Mucosa of gallbladder (tissue), 1 donor: ENCODE results near the gene SNAPC4. TPM values are rescaled to one million over a fixed set of nuclear protein-coding genes. Genes with fewer than 3 reads are reported as not detected.

ENCODE experiments used
- DNase-seq: peaks from one replicate; pipeline ENCODE4 v3.0.0-alpha.2; 2020; ENCODE audit warnings: low spot score
- total RNA-seq: library from RNA; stranded (reverse); gene quantifications from one replicate; pipeline ENCODE4 v1.2.1, GENCODE V29; 2021
- donor health status: DM: no; HTN: no; CAD: no.

The SNAPC4 gene, protein sequence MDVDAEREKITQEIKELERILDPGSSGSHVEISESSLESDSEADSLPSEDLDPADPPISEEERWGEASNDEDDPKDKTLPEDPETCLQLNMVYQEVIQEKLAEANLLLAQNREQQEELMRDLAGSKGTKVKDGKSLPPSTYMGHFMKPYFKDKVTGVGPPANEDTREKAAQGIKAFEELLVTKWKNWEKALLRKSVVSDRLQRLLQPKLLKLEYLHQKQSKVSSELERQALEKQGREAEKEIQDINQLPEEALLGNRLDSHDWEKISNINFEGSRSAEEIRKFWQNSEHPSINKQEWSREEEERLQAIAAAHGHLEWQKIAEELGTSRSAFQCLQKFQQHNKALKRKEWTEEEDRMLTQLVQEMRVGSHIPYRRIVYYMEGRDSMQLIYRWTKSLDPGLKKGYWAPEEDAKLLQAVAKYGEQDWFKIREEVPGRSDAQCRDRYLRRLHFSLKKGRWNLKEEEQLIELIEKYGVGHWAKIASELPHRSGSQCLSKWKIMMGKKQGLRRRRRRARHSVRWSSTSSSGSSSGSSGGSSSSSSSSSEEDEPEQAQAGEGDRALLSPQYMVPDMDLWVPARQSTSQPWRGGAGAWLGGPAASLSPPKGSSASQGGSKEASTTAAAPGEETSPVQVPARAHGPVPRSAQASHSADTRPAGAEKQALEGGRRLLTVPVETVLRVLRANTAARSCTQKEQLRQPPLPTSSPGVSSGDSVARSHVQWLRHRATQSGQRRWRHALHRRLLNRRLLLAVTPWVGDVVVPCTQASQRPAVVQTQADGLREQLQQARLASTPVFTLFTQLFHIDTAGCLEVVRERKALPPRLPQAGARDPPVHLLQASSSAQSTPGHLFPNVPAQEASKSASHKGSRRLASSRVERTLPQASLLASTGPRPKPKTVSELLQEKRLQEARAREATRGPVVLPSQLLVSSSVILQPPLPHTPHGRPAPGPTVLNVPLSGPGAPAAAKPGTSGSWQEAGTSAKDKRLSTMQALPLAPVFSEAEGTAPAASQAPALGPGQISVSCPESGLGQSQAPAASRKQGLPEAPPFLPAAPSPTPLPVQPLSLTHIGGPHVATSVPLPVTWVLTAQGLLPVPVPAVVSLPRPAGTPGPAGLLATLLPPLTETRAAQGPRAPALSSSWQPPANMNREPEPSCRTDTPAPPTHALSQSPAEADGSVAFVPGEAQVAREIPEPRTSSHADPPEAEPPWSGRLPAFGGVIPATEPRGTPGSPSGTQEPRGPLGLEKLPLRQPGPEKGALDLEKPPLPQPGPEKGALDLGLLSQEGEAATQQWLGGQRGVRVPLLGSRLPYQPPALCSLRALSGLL (N-terminal part only)
- 9.1 TPM for total RNA-seq

DNA sequence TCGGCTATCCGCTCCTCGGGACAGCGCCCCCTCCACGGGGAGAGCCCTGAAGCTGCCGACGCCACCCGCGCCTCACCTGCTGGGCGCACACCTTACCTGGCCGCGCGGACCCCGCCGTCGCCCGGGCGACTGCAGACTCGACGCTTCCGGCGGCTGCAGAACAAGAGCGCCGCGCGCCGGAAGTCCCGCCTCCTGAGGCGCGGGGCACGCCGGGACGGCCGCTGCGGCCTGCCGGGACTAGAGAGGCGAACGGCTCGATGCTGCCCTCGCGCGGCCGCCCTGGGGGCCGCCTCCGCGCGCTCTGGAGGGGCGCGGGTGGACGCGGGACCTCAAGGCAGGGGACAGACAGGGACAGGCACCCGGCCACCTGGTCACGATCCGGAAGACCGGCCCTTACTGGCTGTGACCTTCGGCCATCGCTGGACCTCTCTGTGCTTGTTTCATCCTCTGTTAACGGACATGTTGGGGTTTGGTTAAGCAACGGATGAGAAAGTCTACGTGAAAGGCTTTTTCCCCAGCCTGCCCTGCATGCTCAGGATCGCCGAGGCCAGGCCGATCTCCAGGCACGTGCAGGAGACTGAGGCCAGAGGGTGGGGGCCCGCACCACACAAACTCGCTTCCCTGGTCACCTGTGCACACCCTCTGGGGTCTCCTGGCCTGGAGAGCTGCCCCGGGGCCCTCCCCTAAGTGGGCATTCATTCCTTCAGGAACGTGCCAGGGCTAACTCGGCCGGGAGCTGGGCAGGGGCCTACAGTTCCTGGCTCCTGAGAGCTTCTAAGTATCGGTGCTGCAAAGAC is at the start of gene SNAPC4:
SNAPC4 (minus strand) TSS at position 133 of the 797 bp plus-strand sequence. CDS start 1,742 bp downstream, outside the sequence.
- DNase-seq: peak; percentile 88

DNA sequence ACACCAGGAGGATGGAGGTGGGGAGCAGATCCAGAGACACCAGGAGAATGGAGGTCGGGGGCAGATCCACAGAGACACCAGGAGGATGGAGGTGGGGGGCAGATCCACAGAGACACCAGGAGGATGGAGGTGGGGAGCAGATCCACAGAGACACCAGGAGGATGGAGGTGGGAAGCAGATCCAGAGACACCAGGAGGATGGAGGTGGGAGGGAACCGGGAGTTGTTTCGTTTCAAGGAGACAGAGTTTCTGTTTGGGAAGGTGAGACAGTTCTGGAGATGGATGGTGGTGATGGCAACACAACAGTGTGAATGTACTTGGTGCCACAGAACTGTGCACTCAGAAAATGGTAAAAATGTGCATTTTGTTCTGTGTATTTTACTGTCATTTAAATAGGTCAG is 48.7 kb upstream of the SNAPC4 start:
- DNase-seq: no peak

DNA sequence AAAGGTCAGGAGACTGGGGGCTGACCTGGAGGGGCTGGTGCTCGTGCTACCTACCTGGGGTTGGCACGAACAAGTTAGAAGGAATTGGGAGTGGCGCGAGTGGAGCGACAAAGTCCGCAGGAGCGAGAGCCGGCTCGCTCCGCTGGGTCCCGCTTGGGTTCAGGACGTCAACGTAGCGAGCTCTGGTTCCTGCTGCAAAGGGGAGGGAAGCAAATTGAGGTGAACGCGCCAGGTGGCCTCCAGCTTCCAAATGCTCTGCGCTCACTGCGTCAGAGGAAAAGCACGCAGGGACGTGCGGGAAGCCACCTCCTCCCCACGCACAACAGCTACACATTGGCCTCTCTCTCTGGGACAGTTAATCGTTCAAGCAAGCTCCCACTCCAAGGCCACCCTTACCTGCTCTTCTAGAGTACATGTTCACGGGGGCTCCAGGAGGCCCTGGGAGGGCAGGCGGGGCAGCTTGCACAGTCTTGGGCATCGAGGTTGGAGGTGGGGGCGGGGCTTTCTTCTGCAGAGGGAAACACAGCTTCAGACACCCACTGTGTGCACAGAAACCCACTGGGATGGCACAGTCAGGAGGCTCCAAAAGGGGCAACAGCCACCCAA is 47.3 kb upstream of the SNAPC4 start:
- DNase-seq: no peak

DNA sequence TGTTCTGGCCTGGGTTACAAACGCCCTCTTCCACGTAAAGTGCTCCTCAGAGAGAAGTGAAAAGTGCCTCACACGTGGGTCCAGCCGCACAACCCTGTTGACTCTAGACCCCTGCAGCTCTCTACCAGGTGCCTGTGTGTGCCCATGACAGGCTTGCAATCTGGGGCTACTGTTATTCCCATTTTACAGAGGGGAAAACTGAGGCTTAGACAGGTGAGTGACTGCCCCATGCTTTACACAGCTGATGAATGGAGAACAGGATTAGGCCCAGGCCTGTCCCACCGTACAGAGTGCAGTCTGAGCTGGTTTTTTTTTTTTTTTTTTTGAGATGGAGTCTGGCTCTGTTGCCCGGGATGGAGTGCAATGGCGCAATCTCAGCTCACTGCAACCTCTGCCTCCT is 45.8 kb upstream of the SNAPC4 start:
- no peak for DNase-seq

DNA sequence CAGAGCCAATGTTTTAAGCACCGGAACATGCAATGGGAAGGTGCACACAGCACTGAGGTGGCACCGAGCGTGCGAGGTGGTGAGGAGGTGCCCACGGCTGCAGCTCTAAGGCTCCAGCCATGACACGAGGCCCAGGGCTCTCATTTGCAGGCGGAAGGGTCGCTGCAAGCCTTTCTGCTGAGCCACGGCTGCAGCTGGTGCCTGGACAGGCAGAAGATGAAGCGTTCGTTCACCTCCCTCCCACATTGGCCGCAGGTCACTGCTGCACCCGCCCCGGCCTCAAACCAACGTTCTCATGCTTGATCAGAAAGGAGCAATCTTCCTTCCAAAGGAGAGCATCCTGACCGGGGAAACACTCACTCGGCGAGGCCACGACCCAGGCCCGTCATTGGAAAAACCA is 44.1 kb upstream of the SNAPC4 start:
- no peak for DNase-seq

DNA sequence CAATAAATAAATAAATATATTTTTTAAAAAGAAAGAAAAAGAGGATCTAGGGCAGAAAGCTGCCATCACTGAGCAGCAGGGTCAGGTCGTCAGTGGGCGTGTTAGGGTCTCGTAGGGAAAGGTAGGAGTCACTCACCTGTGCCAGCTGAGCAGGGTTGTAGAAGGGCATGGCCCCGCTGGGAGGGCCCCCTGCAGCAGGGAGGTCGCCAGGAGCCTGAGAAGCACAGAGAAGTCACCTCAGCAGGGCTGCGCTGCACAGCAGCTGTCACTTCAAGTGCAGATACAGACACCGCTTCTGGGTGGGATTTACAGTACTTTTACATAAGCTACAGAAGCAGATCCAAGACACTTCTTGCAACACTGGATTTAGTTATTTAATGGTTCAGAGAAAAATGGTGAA is 43.7 kb upstream of the SNAPC4 start:
- DNase-seq: no peak

DNA sequence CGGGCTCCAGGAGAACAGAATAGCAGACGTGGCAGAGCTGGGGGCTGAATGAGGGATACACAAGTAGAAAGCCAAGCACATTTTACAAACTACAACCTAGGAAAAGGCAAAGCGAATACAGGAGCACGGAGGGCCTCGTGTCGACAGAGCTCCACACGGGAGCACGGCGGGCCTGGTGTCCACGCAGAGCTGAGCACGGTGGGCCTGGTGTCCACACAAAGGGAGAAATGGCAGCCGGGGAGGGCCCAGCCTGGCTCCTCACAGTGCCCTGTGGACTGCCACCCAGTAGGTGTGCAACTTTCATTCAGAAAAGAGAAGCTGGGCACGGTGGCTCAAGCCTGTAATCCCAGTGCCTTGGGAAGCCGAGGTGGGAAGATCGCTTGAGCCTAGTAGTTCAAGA is 43.1 kb upstream of the SNAPC4 start:
- no peak for DNase-seq

DNA sequence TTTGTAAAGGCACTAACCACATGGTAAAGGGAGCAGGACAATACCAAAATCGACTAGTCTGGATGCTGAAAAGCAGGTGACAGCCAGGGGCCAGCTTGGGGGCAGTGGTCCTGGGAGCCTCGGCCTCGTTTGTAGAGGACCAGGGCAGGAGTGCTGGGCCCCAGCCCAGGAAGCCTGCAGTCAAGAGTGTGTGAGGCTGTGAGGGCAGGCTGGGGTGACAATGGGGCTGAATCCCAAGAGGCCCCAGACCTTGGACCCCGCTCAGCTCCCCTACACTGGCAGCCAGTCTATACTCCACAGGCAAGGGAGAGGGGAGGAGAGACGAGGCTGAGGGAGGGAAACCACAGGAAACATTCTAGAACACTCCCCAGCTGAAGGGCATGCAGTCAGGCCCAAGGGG is 42.3 kb upstream of the SNAPC4 start:
- no peak for DNase-seq

DNA sequence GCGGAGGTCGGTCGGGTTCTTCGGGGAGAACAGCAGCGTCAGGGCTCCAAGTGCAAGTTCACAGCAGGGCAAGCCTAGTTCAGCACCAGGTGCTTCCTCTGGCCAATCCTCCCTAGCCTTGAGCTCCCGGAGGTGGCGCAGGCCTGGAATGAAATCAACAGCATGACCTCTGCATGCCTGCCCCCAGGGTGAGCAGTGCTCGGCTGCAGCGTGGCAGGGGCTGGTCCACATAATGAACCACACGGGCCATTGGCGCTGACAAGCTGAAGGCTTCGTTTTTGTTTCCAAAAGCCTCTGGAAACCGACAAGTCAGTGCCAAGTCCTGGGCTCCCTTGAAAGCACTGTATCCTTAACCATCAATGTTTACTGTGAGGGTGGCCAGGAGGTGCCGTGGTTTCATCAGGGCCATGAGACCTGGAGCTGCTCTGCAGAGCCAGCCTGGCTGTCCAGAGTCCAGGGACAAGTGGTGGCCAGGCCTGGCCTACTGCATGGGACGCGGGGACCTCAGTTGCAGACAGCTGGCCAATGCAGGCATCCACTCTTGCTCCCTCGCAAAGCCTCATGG is 41.8 kb upstream of the SNAPC4 start:
- DNase-seq: no peak

DNA sequence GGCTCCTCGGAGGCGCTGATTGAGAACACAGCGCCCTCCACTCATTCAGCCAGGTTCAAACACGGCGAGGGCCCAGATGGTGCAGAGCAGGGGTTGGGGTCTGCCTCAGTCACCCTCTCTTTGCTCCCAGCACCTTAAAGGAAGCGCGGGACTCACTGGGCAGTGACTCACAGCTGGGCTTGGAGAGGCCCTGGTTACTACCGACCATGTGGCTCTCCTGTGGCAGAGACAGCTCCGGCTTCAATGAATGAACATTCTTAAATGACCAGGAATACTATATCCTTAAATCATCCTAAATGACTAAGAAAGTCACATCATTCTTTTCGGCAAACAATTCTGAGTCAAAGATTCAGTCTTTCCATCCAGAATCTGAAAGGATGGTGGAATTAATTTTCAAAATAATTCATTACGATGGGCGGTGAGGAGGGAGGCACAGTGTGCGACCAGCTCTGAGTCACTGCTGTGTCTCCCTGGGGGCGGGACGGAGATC is 41.3 kb upstream of the SNAPC4 start:
- DNase-seq: no peak

DNA sequence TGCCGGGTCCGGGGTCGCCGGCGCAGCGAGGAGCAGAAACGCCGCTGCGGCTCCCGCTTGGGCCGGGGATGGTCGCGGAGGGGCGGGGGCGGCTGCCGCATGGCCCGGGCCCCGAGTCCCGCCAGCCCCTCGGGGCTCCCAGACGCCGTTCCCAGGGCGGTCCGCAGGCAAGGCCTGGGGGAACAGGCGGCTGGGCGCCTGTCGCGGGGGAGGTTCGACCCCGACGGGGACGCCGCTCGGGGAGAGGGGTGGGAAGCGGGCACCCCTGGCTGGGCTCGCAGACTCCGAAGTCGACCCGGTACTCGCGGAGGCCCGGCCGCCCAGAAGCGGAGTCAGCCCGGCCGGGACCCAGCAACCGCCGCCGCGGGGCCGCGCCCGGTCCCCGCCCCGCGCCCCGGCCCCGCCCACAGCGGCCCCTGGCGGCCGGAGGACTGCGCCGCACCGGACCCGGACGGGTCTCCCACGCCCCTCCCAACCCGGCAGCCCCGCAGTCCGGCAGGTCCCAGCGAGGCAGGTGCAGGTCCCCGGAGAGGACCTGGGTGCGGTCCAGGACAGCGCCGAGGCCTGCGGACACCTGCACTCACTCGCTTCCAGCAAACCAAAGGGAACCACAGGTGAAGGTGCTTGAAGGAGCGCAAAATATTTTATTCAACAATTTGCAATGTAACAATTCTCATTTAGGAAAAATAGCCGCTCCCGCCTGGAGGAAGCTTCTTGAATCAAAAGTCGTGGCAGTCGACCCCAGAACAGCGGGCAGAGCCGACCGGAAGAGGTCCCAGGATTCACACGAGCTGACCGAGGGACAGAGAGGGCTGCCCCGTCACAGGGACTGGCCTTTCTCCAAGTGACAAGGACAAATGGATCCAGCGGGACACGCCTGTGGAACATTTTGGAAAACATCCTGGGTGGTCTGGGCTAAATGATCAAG is 39.8 kb upstream of the SNAPC4 start, which contains the start of gene INPP5E:
INPP5E (minus strand) TSS at position 365 of the 928 bp plus-strand sequence. CDS start 426 bp downstream, outside the sequence.
- peak; percentile 63 for DNase-seq

DNA sequence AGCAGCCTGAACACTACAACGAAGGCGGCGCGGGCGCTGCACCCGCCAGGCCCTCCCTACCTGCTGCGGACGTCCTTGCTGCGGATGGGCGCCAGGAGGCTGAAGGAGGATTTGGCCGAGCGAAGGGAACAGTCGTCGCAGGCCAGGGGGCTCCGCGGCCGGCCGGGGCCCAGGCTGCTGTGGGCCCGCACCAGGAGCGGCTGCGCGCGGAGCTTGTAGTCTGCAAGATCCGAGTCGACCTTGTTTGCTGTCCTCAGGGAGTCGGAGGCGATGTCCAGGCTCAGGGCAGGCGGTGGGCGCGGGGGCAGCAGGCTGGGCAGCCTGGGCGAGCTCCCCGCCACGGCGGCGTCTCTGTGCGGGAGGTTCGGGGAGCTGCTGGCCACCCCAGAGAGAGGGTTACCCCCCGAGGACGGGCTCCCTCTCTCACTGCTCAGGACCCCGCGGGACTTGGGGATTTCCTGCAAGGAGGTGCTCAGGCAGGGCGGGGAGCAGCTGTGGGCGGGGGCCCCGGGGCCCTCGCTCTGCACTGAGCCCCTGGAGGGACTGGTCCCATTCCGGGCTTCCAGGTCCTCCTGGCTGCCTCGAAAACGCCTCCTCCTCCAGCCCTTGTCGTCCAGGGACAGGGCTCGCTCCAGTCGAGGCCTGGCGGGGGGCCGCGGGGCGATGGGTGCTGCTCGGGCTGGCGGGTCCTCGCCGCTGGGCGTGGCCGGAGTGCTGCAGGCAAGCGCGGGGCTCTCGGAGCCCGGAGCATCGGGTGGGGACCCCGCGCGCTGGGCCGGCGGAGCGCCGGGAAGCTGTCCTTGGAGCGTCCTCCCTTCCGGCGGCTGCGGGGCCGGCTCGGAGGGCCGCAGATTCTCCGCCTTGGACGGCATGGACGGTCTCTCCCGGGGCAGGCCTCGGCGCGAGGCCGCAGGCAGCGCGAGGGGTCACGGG is 38.8 kb upstream of the SNAPC4 start:
- DNase-seq: no peak

DNA sequence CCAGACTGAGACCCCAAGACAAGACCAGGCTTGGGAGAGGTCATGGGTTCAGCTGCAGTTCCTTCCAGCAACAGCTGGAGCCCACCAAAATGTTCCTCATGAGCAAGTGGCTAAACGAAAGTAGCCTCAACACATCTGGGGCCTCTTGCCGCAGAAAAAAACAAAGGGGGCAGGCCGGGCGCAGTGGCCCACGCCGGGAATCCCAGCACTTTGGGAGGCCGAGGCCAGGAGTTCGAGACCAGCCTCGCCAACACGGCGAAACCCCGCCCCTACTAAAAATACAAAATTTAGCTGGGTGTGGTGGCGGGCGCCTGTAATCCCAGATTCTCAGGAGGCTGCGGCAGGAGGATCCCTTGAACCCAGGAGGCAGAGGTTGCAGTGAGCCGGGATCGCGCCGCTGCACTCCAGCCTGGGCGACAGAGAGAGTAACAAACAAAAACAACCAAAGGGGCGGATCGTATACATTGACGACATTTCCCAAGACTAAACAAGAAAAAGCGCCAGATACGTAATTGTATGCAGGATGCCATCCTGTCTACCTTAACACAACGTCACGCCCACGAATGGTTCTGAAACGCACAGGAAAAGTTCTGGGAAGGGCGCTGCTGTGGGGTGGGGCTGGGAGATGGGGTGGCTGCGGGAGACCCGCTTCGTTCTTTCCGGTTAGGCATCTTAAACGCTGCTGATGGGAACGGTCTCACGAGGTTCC is 38.0 kb upstream of the SNAPC4 start:
- no peak for DNase-seq

DNA sequence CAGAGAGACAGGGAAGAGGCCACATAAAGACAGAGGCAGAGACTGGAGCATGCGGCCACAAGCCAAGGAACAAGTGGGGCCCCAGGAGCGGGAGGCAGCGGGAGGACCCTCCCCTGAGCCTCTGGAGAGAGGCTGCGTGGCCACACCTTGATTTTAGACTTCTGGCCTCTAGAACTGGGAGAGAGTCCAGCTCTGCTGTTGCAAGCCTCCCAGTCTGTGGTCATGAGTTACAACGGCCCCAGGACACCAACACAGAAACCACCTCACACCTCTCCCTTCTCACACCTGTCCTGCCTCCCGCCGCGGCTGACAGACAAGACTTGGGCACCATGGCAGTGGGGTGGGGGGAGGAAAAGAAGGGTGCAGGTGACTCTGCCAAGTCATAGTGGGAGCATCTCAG is 37.5 kb upstream of the SNAPC4 start:
- DNase-seq: no peak

DNA sequence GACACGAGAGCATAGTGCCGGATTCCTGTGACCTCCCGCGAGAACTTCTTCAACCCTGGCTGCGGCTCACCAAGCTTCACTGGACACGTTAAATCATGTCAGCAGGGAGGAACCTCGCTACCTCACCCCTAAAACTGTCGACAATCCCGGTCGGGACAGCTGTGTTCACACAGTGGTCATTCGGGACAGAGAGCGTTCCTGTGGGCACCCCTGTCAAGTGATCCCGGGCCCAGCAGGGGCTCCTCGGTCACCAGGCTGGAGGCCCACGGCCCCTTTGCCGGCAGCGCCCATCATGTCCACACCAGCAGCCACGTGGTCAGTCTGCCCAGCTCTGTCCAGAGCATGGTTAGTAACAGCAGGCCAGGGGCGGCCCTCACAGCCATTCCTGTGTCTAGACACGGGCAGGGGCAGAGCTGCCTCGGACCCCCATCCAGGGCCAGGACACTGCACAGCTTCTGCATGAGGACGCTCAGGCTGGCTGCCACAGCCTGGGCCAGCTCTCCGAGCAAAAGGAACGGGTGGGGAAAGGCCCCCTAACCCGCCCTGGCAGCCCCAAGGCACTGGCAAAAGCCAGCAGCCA is 36.2 kb upstream of the SNAPC4 start:
- DNase-seq: no peak

DNA sequence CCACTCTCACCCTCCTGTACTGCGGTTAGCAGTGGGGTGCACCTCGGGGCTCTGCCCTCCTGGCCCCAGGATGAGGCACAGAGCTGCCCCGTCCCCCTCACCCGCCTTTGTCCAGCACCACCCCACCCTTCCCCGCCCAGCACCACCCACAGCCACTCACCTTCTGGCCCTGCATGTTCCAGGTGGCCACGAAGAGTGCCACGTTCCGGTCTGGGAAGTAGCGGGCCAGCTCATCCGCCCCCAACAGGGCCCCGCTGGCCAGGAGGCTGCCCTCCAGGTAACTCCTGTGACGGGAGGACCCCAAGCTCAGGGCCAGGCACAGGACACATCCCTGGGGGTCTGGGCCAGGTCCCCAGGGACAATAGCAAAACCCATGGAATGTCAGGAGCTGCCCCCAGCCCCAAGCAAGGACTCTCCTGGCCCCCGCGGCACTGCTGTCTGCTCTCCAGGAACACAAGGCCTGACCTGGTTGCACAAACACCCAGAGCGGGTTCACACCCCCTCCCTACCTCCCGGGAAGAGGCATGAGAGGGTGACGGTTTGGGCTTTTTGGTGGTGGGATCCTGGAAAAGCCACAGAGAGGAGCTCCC is 34.7 kb upstream of the SNAPC4 start:
- no peak for DNase-seq
